GM12878 (cell line): ENCODE data around the gene CLEC18B. TPM values are rescaled to one million over a fixed set of nuclear protein-coding genes. Genes with fewer than 3 reads are reported as not detected.
"Not testable (repeated sequence)": the region's sequence is repeated elsewhere in the genome, so short reads cannot be mapped to it uniquely, and the experiment has no call there.

Source experiments
- ATAC-seq: fragments of 200-7000 bp; cut with Tn5 transposase; 3 replicates; pipeline ENCODE4 v1.9.1; 2020; ENCODE audit warnings: mild to moderate bottlenecking, moderate library complexity
- BruUV-seq: library from RNA; stranded (reverse); fragments of 400-500 nt; replicated peaks from 2 replicates; lab custom pipeline; 2021; lab: Mats Ljungman, UMichigan
- CTCF ChIA-PET: fragments of 300-600 bp; sonication (Branson Sonifier 250); formaldehyde crosslinking; extraction: SDS; loops from one replicate; lab custom pipeline; 2021; ENCODE audit warnings: inconsistent platforms; lab: Yijun Ruan, JAX
- POLR2A ChIA-PET: fragments of 350-600 bp; formaldehyde crosslinking; extraction: SDS; loops from one replicate; lab custom pipeline; 2021; ENCODE audit warnings: inconsistent platforms; lab: Charles Lee
- RAD21 ChIA-PET: fragments of 300-600 bp; sonication (Branson Sonifier 250); formaldehyde crosslinking; loops from one replicate; lab custom pipeline; 2023; ENCODE audit warnings: antibody characterized with exemption; ENCODE audit not compliant: unreplicated experiment; lab: Charles Lee
- SMC1A ChIA-PET: fragments of 300-600 bp; sonication (Branson Sonifier 250); formaldehyde crosslinking; loops from one replicate; lab custom pipeline; 2023; ENCODE audit not compliant: unreplicated experiment, uncharacterized antibody; lab: Charles Lee
- DNase-seq: peaks from one replicate; pipeline ENCODE4 v3.0.0-alpha.2; 2011; ENCODE audit warnings: low read depth, low spot score
- FAIRE-seq: peaks from 3 replicates; lab custom pipeline; 2011; peaks lifted over from hg19 to GRCh38; lab: Jason Lieb, UNC
- H2AFZ ChIP-seq: 2 replicates; pipeline ENCODE4 v1.6.0; 2011; ENCODE audit warnings: low read depth, low read length, control low read depth; ENCODE audit not compliant: control insufficient read depth
- H3K27ac ChIP-seq: 2 replicates; pipeline ENCODE4 v1.5.1; 2011; ENCODE audit warnings: control low read depth; ENCODE audit not compliant: control insufficient read depth, insufficient read depth
- H3K27me3 ChIP-seq, 2 experiments: replicated peaks in 1 of 2; 2 replicates each; pipeline versions ENCODE4 v1.6.0 to v1.6.1; 2011; ENCODE audit warnings: low read length in 1 of 2; ENCODE audit not compliant: control insufficient read depth in 2 of 2, insufficient read depth in 2 of 2
- H3K36me3 ChIP-seq, 2 experiments: 2 replicates each; pipeline ENCODE4 v1.5.1; 2011; ENCODE audit warnings: low read length in 1 of 2; ENCODE audit not compliant: control insufficient read depth in 2 of 2, insufficient read depth in 2 of 2
- H3K4me1 ChIP-seq: 2 replicates; pipeline ENCODE4 v1.6.1; 2011; ENCODE audit warnings: mild to moderate bottlenecking, low read length, moderate library complexity, mixed read lengths; ENCODE audit not compliant: control insufficient read depth, insufficient read depth
- H3K4me2 ChIP-seq: 2 replicates; pipeline ENCODE4 v1.6.0; 2011; ENCODE audit warnings: control low read depth; ENCODE audit not compliant: control insufficient read depth, insufficient read depth
- H3K4me3 ChIP-seq: fragments of 200-600 bp; sonication (generic); 2 replicates; pipeline ENCODE4 v1.5.1; 2016
- H3K79me2 ChIP-seq: 2 replicates; pipeline ENCODE4 v1.6.0; 2011; ENCODE audit warnings: low read length; ENCODE audit not compliant: control insufficient read depth, insufficient read depth
- H3K9ac ChIP-seq: 2 replicates; pipeline ENCODE4 v1.8.0; 2011; ENCODE audit warnings: low read length, control low read depth, mixed read lengths; ENCODE audit not compliant: control insufficient read depth, insufficient read depth
- H3K9me3 ChIP-seq: replicated peaks from 3 replicates; pipeline ENCODE4 v1.5.1; 2011; ENCODE audit warnings: mild to moderate bottlenecking, low read length; ENCODE audit not compliant: control insufficient read depth, insufficient read depth
- H4K20me1 ChIP-seq: 2 replicates; pipeline ENCODE4 v1.6.0; 2011; ENCODE audit not compliant: control insufficient read depth, insufficient read depth
- WGBS: methylation state at CpG from one replicate; pipeline ENCODE4 v1.1.6; 2016; ENCODE audit warnings: low lambda C conversion rate; ENCODE audit not compliant: insufficient replicate concordance, insufficient coverage; ENCODE audit errors: missing lambda C conversion rate; 5-methylcytosine and 5-hydroxymethylcytosine counted together
- in situ Hi-C: fragments of 300-500 bp; cut with MboI; formaldehyde crosslinking; loops from 9 replicates; pipeline ENCODE4 v1.14.3; 2018; ENCODE audit warnings: mixed read lengths
- intact Hi-C: fragments of 100-400 bp; cut with micrococcal nuclease; formaldehyde crosslinking; loops from one replicate; pipeline ENCODE4 v1.14.2; 2022; ENCODE audit not compliant: unreplicated experiment
- polyA plus RNA-seq, 11 experiments: library from polyadenylated mRNA; depleted of rRNA in 4 of 11; unstranded in 6 of 11; stranded (reverse) in 5 of 11; fragments of >200 nt; fragmentation: Nextera tagmentation in 4 of 11; fragmentation: Illumina TruSeq in 1 of 11; extraction: Ambion mirVana in 4 of 11; extraction: Trizol in 1 of 11; gene quantifications; 1 replicate in 1 of 11; 2 replicates in 10 of 11; pipeline versions ENCODE4 v1.2.1 to v1.2.3, GENCODE V29; 2011 to 2016; ENCODE audit warnings: inconsistent platforms in 2 of 11, missing spikeins in 2 of 11, low read depth in 1 of 11
- total RNA-seq, 4 experiments: library from RNA; depleted of rRNA in 3 of 4; stranded (reverse); fragments of >200 nt in 3 of 4; fragmentation: Illumina TruSeq in 1 of 4; extraction: Trizol in 1 of 4; gene quantifications; 2 replicates each; pipeline versions ENCODE4 v1.2.1 to v1.2.3, GENCODE V29; 2013 to 2021

CLEC18B gene
- total and polyA plus RNA-seq, 10 of the 15 experiments (the other 5 are each of a cell fraction or from before 2014, with no cell fraction given): 0.03 to 0.32 (median 0.18) TPM; not detected in 6

DNA sequence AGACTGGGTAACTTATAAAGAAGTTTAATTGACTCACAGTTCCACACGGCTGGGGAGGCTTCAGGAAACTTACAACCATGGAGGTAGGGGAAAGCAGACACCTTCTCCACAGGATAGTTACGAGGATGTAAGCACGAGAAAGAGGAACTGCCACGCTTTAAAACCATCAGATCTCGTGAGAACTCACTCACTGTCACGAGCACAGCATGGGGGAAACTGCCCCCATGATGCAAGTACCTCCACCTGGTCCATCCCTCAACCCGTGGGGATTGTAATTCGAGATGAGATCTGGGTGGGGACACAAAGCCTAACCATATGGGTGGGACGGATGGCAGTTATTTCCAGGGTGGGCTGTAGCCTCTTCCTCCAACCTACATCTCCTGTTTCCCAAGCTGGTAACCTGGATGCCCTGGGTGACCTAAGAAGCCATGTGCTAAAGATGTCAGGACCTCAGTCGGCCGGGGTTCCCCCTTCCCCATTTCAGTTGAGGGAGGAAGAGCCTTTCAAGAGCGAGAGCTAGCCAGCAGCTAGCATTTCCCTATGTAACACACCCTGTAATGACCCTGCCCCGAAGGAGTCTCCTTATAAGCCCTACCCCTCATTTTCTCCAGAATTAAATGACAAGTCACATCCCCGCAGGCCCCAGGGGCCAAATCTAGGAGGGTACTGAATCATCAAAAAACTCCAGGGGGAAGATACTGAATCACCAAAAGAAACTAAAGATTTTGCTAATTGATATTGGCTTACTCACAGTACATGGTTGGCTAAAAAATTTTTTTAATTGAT is 16.9 kb downstream of the CLEC18B start:
- H3K79me2 ChIP-seq, DNase-seq, RAD21 ChIA-PET, POLR2A ChIA-PET, FAIRE-seq, H4K20me1 ChIP-seq, BruUV-seq, intact Hi-C loops, H3K27ac ChIP-seq, H3K4me3 ChIP-seq, CTCF ChIA-PET, SMC1A ChIA-PET, H3K9ac ChIP-seq, H3K4me1 ChIP-seq, in situ Hi-C loops, H3K4me2 ChIP-seq, H3K27me3 ChIP-seq, H3K36me3 ChIP-seq, H3K9me3 ChIP-seq, ATAC-seq, H2AFZ ChIP-seq: not testable (repeated sequence)
- WGBS: 10% methylated on average over 6 of the region's 14 CpGs

DNA sequence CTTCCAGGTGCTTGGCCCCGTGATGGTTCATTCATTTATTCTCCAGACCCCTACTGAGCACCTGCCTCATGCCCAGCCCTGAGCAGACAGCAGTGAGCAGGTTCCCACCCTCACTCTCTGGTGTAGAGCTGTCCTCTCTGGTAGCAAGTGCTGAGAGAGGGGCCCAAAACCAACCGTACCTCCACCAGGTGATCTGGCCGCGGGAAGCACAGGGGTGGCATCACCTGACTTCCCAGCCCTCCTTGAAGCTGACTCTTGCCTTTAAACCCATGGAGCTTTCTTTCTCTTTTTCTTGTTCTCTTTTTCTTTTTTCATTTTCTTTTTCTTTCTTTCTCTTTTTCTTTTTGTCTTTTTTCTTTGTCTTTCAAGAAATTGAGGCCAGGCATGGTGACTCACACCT is 21.0 kb downstream of the CLEC18B start:
- H2AFZ ChIP-seq, in situ Hi-C loops, H3K9ac ChIP-seq, H3K79me2 ChIP-seq, FAIRE-seq, H3K4me3 ChIP-seq, H3K27me3 ChIP-seq, H3K4me2 ChIP-seq, POLR2A ChIA-PET, H4K20me1 ChIP-seq, H3K36me3 ChIP-seq, ATAC-seq, RAD21 ChIA-PET, DNase-seq, intact Hi-C loops, SMC1A ChIA-PET, H3K27ac ChIP-seq, CTCF ChIA-PET, BruUV-seq, H3K4me1 ChIP-seq, H3K9me3 ChIP-seq: not testable (repeated sequence)
- 62% methylated on average over 3 of the region's 4 CpGs for WGBS

DNA sequence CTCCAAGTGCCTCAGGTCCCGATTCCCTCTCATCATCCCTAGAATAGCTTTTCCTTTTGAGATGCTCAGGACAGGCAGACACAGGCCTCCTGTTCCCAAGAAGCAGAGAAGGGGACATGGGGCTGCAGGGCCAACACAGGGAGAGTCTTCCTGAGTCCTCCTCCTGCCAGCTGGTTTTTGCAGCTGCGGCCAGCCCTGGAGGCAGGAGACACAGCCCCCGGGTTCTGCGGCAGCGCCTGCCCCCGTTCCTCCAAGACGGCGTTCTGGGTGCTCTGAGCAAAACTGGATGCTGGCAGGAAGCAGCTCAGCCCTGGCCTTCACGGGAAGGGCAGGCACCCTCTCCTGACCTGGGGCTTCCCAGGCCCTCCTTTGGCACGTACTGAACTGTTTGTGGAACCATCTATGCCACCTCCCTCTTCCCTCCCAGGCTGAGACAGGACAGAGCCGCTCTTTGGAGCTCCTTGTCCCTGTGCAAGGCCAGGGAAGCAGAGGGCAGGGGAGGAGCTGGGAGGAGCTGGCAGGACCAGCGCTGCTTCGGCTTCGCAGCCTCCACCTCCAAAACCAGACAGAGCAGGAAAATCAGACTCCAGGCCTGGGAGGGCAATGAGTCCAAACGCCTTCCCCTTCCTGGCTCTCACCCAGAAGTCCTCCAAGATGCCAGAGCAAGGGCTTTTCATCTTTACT is 22.9 kb downstream of the CLEC18B start:
- intact Hi-C loops, CTCF ChIA-PET, H3K27ac ChIP-seq, H3K79me2 ChIP-seq, SMC1A ChIA-PET, POLR2A ChIA-PET, DNase-seq, RAD21 ChIA-PET, H2AFZ ChIP-seq, H3K4me2 ChIP-seq, H3K27me3 ChIP-seq, H4K20me1 ChIP-seq, H3K36me3 ChIP-seq, in situ Hi-C loops, H3K4me3 ChIP-seq, BruUV-seq, ATAC-seq, H3K9me3 ChIP-seq, H3K4me1 ChIP-seq, FAIRE-seq, H3K9ac ChIP-seq: not testable (repeated sequence)
- WGBS: 45% methylated on average over 8 of the region's 15 CpGs

DNA sequence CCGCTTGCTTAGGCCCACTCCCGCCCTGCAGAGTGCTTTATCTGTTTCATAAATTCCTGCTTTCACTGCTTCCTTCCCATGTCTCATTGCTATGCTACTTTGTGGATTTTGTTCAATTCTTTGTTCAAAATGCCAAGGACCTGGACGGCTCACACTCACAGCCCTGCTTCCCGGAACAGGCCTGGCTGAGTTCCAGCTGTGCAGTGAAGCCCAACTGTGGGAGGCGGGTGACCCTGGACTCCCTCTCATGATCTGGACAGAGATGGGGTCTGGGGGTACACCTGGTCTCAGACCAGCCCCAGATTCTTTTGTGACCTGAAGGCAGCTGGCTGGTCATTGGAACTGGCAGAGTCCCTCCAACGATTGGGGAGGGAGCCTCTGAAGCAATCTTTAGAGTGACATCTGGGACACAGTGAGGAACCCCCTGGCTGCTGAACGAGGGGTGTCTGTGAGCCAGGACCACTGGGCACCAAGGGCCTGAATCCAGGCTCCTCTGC is 24.7 kb downstream of the CLEC18B start:
- POLR2A ChIA-PET, H3K4me1 ChIP-seq, RAD21 ChIA-PET, H3K79me2 ChIP-seq, H3K9me3 ChIP-seq, H3K4me2 ChIP-seq, BruUV-seq, H2AFZ ChIP-seq, SMC1A ChIA-PET, DNase-seq, intact Hi-C loops, H3K27me3 ChIP-seq, H3K27ac ChIP-seq, H4K20me1 ChIP-seq, H3K36me3 ChIP-seq, FAIRE-seq, CTCF ChIA-PET, ATAC-seq, H3K4me3 ChIP-seq, H3K9ac ChIP-seq, in situ Hi-C loops: not testable (repeated sequence)
- 20% methylated on average over 7 of the region's 7 CpGs for WGBS
